HT-29 (cell line): ENCODE data around the gene ACAA1. TPM values are rescaled to one million over a fixed set of nuclear protein-coding genes. Genes with fewer than 3 reads are reported as not detected.
A peak's percentile ranks its signal among the peaks of the same experiment; 100 is the strongest.
"Not testable (repeated sequence)": the region's sequence is repeated elsewhere in the genome, so short reads cannot be mapped to it uniquely, and the experiment has no call there.

Experiments used
- DNase-seq: peaks from one replicate; pipeline ENCODE4 v3.0.0-alpha.2; 2015; ENCODE audit warnings: low spot score
- total RNA-seq: library from RNA; depleted of rRNA; stranded (reverse); fragments of >200 nt; shearing (Covaris generic); gene quantifications from 2 replicates; pipeline ENCODE4 v1.2.3, GENCODE V29; 2014

Gene ACAA1
- total RNA-seq, 1 experiment from 2014 or later, result 84.7 TPM

DNA sequence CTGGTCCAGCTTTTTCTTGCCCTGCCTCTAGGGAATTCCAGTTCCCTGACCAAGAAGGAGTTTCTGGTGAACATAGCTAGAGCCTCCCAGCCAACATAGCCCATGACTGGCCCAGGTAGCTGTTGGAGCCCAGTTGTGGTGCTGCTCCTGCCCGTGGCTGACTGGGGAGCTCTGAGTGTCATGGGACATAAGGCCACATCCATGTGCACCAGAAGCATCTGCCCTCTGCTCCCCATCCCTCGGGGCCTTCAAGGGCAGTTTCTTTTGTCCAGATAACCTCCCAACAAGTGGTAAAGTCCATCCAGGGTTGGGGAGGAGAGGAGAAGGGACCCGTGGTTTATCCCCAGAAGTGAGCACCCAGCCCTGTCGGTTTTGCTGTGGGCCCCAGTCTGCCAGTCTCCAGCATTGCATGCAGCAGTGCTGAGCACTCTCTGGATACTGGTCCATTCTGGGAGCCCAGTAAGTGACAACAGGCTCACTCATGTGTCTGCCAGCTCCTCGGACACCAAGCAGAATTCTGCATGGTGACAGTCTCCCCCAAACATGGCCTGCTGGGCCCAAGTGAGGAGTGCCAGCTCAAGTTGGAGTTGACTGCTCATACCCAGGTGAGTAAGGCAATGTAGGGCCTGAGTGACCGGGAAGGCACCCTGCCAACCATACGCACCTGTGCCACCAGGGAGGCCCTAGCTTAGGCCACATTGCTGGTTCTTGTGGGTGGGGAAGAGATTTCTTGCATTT is 28.8 kb downstream of the ACAA1 start:
- DNase-seq, result no peak

GRCh38 chr3:38105525-38105924 is 31.4 kb downstream of the ACAA1 start:
- no peak for DNase-seq

GRCh38 chr3:38102444-38102814 is 34.5 kb downstream of the ACAA1 start:
- no peak for DNase-seq

DNA sequence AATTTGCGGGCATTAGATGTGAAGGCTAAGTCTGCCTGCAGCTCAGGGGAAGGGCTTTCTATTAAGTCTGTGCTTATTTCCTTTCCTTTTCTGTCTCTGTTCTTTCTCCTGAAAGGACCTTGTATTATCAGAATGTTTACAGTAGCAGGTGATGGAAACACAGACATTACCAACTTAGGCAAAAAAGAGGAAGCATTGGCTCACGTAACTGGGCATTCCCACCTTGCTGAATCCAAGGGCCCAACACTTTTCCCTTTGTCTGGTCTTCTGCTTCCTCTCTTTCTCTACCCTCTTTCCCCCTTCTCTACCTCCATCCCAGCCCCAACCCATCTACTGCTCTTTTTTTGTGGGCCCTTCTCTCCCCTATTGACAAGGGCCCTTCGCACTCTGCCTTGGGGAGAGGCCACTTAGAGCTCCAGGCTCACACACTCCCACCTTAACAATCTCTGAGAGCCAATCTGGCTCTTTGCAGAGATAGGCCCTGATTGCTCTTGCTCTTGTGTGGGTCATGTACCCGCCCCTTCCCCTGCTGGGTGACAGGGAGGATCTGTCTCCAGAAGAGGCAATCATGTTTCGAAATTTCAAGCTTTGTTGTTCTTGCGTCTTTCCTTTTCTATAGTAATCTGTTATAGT is 35.0 kb downstream of the ACAA1 start:
- no peak for DNase-seq

DNA sequence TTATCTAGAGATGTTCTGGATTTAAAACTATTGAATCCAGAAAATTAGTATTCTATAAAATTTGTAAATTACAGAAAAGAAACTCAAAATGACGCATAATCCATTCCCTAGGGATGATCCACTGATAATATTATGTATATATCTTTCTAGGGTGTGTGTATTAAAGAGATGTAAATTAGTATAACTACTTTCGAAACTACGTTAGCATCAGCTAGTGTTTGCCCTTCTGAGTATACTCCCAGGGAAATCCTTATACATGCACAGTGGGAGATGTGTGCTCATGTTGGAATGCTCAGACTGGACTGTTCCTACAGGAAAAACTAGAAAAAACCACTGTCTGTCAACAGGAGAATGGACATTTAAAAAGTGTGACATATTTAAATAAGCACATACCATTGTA is 36.4 kb downstream of the ACAA1 start:
- no peak for DNase-seq

DNA sequence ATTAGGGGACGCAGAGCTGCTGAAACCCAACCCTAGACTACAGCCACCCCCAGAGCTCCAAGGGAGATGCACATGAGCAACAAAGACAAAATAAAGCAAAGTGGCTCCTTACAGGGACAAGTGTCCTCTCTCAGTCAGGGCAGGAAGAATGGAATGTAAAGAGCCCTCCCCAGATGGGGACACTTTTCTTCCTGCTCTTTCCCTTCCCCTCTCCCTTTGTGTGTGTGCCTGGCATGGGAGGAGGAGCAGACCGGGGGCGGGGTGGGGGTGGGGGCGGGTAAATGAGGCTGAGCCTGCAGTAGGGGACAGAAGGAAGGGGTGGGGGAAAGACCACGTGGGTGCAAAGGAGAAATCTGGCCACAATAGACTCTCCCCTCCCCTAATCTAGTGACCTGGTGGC is 37.4 kb downstream of the ACAA1 start:
- DNase-seq, result no peak

DNA sequence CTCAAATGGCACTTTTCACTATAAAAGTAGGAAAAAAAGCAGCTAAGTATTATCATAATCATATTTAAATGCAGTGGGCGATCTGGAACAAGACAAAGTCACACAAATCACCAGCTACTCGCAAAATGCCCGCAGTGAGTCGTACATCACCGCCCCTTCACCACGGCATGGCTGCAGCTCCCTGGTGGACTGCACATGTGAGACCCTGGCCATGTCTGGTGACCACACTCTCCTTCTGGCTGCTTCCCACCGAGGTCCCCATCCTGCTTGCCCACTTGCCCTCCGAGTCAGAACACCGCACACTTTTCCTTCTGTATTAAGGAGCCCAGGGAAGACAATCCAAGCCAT is 38.6 kb downstream of the ACAA1 start:
- no peak for DNase-seq

DNA sequence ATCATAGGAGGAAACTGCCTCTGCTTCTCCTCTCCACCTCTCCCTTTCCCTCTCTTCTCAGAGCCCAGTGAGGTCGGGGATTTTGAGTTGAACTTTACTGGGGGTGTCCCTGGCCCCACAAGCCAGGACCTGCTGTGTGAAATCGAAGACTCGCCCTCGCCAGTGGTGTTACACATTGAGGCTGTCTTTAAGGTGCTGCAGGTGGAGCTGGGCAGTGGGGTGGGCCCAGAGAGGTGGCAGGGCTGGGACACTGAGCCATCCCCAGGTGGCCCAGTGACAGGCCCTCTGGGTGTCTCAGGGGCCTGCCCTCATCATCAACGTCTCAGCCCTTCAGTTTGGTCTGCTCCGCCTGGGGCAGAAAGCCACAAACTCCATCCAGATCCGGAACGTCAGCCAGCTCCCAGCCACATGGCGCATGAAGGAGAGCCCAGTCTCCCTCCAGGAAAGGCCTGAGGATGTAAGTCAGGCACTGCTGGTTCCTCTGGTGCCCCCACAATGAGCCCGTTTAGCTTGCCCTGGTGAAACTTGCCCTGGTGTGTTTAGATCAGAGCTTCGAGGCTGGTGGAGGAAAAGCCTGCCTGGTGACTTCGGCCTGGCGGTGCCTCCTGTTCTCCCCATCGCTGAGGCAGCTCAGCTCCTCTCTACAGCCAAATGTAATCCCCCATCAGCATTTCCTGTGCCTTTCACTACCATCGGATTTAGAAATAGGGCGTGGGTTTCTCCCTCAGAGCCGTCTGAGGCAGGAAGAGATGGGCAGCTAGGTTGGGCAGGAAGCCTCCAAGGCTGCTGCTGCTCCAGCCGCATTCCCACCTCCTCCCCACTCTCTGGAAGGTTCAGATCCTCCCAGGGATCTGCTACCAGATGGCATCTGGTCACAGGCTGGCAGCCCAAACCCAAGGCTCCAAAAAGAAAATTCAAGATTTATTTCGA is 39.2 kb downstream of the ACAA1 start:
- DNase-seq, result no peak

DNA sequence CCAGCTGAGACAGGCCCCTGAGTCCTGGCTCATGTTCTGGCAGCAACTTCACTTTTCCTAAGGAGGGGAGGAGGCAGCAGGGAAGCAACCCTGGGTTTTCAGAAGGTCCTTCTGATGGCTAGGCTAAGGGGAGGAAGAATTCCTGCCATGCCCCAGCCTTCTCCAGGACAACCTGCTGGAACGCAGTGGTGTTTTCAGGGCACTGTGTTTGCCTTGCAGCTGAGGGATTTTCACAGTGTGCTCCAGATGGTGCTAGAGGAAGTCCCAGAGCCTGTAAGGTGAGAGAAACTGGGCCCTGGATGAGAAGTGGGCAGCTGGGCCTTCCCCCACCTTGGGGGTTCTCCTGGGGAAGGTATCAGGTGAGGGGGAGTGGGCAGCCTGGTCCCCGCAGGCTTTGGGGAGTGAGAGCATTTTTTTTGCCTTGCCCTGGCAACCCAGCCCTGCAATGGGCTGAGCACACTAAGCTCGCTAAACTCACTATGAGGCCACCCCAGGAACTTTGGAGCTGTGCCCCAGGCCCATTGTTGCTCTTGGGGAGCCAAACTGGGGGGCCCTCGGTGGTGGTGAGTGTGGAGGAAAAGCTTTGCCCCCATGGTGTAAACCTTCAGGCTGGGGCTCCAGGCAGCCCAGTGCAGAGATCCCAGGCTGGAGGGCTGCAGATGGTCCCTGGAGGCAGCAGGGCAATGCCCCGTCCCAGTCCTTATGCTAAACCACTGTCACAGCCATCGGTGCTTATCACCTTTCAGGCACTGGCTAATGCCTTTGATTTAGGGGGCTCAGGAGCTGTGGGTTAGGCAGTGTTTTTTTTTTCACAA is 41.1 kb downstream of the ACAA1 start:
- no peak for DNase-seq

- DNase-seq, result no peak
Observed at GRCh38 chr3:38094999-38095398, 41.9 kb downstream of the ACAA1 start.

DNA sequence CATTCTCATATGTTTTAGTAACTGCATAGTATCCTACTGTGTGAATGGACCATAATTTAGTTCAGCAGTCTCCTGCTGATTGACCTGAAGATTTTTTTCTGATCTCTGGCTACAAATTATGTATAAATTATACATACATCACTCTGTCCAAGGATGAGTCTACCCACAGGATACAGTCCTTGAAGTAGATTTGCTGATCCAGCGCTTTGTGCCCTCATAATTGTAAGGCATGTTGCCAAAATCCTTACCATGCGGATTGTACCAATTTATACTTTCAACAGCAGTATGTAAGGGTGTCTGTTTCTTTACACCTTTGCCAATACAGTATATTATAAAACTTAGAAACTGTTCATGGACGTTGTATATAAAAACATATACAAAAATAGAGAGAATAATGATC is 46.5 kb downstream of the ACAA1 start:
- DNase-seq, result no peak

DNA sequence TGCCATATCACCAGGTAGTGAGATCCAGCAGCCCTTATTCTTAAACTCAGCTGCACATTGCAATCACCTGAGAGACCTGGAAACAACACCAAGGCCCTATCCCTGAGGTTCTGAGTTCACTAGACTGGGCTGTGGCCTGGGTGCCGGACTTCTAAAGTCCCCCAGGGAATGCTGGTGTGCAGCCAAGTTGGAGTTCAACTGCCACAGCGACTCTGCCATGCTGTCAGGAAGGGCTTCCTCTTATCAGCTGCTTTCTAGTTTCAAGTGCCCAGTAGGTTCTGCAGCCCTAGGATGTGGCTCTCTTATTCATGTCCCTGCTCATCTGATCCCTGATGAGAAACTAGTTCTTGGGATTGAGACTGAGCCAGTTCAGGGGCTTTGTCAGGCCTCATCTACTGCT is 47.8 kb downstream of the ACAA1 start:
- DNase-seq, result no peak

DNA sequence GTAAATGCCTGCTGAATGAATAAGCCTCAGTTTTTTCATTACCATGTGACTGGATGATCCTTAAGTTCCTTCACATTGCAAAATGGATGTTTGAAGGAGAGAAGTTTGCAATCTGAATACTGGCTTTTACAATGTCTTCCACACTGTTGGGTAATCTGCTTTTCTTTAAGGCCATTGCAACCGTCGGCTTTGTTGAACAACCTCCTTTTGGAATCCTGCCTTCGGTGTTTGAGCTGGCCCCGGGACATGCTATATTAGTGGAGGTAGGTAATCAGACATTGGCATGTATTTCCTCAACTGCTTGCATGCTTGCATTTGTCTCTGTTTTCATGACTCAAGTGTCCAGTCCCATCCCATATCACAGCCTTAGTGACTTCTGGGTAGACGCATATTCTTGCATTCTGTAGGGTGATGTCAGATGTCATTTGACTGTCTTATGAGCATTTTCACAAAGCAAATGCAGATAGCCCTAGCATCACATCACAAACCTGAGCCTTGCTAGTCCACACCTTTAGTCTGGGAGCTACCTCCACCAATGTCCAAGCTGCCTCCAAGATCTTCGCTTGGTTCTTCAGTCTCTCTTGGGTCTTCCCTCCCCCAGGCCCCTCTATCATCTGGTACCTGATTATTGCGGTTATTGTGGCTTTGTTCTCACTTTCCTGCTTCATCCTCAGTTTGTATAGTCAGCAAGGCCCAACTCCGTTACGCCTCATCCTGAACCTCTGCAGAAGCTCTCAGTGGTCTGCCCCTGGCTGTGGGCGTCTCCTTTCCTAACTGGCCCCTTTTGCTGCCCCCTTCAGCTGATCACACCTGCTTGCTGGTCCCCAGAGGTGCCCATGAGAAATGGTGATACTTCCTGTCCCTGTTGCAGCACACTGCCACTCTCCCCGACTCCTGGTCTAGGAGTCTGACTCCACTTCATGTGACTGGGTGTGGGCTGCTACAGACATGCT is 48.5 kb downstream of the ACAA1 start:
- DNase-seq, result no peak

DNA sequence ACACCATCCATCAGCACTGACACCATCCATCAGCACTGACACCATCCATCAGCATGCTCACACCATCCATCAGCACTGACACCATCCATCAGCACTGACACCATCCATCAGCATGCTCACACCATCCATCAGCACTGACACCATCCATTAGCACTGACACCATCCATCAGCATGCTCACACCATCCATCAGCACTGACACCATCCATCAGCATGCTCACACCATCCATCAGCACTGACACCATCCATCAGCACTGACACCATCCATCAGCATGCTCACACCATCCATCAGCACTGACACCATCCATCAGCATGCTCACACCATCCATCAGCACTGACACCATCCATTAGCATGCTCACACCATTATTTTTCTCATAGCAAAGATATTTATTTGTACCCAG is 49.6 kb downstream of the ACAA1 start:
- DNase-seq, result not testable (repeated sequence)

GRCh38 chr3:38086496-38086895 is 50.4 kb downstream of the ACAA1 start:
- DNase-seq, result no peak

GRCh38 chr3:38085943-38086324 is 51.0 kb downstream of the ACAA1 start:
- DNase-seq, result no peak

GRCh38 chr3:38085311-38085942 is 51.5 kb downstream of the ACAA1 start:
- DNase-seq, result no peak

GRCh38 chr3:38084334-38085310 is 52.3 kb downstream of the ACAA1 start:
- peak; percentile 38 for DNase-seq

DNA sequence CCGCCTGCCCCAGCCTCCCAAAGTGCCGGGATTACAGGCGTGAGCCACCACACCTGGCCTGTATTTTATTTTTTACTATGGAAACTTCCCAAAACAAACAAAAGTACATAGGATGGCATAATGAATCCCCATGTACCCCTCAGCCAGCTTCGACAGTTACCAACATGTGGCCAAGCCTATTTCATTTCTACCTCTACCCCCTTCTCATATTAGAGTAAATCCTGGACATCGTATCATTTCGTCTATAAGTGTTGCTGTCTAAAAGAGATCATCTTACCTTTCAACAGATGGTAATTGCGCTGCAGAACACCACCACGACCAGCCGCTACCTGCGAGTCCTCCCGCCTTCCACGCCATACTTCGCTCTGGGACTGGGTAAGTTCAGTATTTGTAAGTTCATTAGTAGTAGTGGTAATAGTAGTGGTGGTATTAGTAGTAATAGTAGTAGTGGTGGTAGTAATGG is 53.0 kb downstream of the ACAA1 start:
- peak; percentile 2 for DNase-seq
